B cell (primary cell): ENCODE measurements around the gene YJEFN3.

Source experiments
- EZH2 ChIP-seq: IDR thresholded peaks from 2 replicates; pipeline ENCODE4 v1.6.1; 2012; ENCODE audit warnings: borderline replicate concordance, low read depth, mild to moderate bottlenecking, moderate library complexity, low read length; ENCODE audit not compliant: insufficient read depth, poor library complexity, severe bottlenecking
- TF ChIP-seq, protein P1 (sequence below): fragments of 200-600 bp; IDR thresholded peaks from one replicate; pipeline ENCODE4 v1.8.0; 2022; ENCODE audit warnings: antibody characterized with exemption, mild to moderate bottlenecking

- TF ChIP-seq, protein P1, sequence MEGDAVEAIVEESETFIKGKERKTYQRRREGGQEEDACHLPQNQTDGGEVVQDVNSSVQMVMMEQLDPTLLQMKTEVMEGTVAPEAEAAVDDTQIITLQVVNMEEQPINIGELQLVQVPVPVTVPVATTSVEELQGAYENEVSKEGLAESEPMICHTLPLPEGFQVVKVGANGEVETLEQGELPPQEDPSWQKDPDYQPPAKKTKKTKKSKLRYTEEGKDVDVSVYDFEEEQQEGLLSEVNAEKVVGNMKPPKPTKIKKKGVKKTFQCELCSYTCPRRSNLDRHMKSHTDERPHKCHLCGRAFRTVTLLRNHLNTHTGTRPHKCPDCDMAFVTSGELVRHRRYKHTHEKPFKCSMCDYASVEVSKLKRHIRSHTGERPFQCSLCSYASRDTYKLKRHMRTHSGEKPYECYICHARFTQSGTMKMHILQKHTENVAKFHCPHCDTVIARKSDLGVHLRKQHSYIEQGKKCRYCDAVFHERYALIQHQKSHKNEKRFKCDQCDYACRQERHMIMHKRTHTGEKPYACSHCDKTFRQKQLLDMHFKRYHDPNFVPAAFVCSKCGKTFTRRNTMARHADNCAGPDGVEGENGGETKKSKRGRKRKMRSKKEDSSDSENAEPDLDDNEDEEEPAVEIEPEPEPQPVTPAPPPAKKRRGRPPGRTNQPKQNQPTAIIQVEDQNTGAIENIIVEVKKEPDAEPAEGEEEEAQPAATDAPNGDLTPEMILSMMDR = no peak
- TF ChIP-seq EZH2 = no peak
Measured at GRCh38 chr19:19540715-19541515, 12.2 kb downstream of the YJEFN3 start.
